Mucosa of descending colon (tissue), 3 donors: ENCODE measurements around the gene ZDHHC9. TPM values are rescaled to one million over a fixed set of nuclear protein-coding genes. Genes with fewer than 3 reads are reported as not detected.

Experiments used
- ATAC-seq: fragments of 200-7000 bp; cut with Tn5 transposase; one replicate; pipeline ENCODE4 v1.9.1; 2020; ENCODE audit warnings: mild to moderate bottlenecking, moderate library complexity
- DNase-seq, 3 donors: peaks; one replicate each; pipeline ENCODE4 v3.0.0-alpha.2; 2020
- H3K36me3 ChIP-seq: fragments of 200-600 bp; one replicate; pipeline ENCODE4 v1.8.0; 2021; ENCODE audit warnings: low read depth, mild to moderate bottlenecking
- H3K4me1 ChIP-seq: fragments of 200-600 bp; one replicate; pipeline ENCODE4 v1.8.0; 2021; ENCODE audit warnings: low read depth, mild to moderate bottlenecking
- H3K4me3 ChIP-seq: fragments of 200-600 bp; one replicate; pipeline ENCODE4 v1.8.0; 2021; ENCODE audit warnings: mild to moderate bottlenecking
- H3K9me3 ChIP-seq: fragments of 200-600 bp; one replicate; pipeline ENCODE4 v1.8.0; 2021; ENCODE audit warnings: mild to moderate bottlenecking
- intact Hi-C, 2 donors: fragments of 100-400 bp; cut with DNase I in 1 of 2; cut with micrococcal nuclease in 1 of 2; formaldehyde crosslinking; loops; one replicate each; pipeline versions ENCODE4 v1.11.0 to v1.11.1; 2022; cut with DNase I, micrococcal nuclease
- total RNA-seq, 3 donors: library from RNA; stranded (reverse); fragmentation: NEBNext Ultra II Directional in 2 of 3; extraction: Animal tissue kit (Norgen Biotek cat#: 25700) in 2 of 3; gene quantifications; one replicate each; pipeline versions ENCODE4 v1.2.1 to v1.2.4, GENCODE V29; 2021 to 2023
- TF ChIP-seq, protein P1 (sequence below): fragments of 200-600 bp; IDR thresholded peaks from one replicate; pipeline ENCODE4 v1.8.0; 2022; ENCODE audit warnings: antibody characterized with exemption, mild to moderate bottlenecking
- donor health status: DM: no; HTN: no; CAD: no; lungs with moderate emphysema.
- donor health status: DM: no; HTN: no; CAD: no.
- donor health status: DM: no; HTN: yes; CAD: no.

ZDHHC9 gene
- total RNA-seq, 3 donors from 2014 or later = 23.1 to 41.2 (median 33.6) TPM

DNA sequence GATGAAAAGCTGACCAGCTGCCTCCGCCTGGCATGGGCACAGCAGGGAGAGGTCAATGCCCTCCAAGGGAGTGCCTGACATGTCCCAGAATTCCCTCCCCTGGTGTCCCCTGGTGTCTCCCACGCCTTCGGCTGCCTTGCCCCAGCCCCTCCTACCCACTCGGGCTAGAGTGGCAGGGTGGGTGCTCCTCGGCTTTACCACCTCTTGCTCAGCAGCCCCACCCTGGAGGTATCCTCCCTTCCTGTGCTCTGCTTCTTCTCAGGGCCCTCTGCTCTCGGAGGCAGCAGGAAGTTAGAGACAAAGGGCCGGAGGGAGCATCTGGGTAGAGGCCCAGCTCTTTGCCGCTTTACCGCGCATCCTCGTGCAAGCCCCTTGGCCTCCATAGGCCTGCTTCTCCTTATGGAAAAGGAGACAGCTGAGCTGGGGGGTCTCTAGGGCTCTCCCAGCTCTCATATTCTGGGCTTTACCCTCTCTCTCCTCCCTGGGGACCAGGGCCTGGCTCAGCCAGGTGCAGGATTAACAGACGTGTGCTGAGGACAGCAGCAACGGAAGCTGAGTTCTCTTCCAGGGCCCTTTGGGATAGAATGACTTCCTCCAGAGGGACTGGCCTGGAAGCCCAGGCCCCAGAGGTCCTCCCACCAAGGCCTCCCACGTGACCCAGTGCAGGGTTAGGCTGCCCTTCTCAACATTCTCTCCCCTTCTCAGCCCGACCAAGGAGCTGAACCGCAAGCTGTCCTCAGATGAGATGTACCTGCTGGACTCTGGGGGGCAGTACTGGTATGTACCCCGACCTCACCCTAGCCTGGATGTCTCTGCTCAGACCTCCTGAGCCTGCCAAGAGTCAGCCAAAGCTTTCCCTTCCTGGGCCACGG is 87.7 kb downstream of the ZDHHC9 start:
- Histone ChIP-seq H3K4me3 (no peak overlapping the region), H3K36me3 (no peaks in the 10 kb centered on the region), H3K9me3 (no peaks in the 10 kb centered on the region), H3K4me1 (no peaks in the 10 kb centered on the region)
- peak; percentile 47 for ATAC-seq
- TF ChIP-seq, protein P1, sequence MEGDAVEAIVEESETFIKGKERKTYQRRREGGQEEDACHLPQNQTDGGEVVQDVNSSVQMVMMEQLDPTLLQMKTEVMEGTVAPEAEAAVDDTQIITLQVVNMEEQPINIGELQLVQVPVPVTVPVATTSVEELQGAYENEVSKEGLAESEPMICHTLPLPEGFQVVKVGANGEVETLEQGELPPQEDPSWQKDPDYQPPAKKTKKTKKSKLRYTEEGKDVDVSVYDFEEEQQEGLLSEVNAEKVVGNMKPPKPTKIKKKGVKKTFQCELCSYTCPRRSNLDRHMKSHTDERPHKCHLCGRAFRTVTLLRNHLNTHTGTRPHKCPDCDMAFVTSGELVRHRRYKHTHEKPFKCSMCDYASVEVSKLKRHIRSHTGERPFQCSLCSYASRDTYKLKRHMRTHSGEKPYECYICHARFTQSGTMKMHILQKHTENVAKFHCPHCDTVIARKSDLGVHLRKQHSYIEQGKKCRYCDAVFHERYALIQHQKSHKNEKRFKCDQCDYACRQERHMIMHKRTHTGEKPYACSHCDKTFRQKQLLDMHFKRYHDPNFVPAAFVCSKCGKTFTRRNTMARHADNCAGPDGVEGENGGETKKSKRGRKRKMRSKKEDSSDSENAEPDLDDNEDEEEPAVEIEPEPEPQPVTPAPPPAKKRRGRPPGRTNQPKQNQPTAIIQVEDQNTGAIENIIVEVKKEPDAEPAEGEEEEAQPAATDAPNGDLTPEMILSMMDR = no peak
- intact Hi-C loops = no loop called here
- DNase-seq = no peak

DNA sequence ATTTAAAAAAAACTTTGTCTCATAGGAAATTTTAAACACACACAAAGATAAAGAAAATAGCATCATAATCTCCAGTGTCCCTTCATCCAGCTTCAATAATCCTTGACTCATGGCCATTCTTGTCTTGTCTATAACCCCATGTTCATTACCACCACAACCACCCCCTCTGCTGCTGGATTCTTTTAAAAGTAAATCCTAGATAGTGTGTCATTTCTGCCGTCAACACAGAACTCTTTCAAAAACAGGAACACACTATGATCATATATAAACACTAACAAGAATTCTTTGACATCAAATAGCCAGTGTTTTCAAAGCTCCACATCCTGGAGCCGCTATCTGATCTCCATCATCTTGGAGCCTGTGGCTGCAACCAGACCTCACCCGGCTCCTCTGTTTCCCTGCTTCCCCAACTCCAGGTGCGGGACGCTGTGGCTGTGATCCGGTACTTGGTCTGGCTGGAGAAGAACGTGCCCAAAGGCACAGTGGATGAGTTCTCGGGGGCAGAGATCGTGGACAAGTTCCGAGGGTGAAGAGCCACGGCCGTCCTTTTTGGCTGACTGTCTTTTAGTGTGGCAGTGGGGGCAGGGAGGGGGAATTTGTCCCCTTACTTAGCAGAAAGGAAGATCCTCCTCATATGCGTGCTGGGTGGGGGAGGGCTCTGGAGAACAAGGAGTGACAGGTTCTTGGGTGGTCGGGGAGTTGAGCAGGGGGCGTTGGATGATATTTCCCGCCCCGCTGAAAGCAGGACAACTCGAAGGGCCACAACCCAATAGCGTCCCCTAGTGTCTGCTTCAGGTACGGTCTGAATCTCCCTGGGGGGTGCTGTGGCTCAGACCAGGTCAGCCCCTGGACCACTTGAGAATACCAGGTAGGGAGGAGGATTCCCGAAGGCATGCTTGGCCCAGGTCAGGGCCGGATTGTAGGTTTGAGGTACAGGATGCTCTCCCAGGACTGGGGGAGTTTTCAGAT is 89.3 kb downstream of the ZDHHC9 start:
- Histone ChIP-seq H3K4me3 (no peak overlapping the region), H3K36me3 (no peaks in the 10 kb centered on the region), H3K4me1 (no peaks in the 10 kb centered on the region), H3K9me3 (no peaks in the 10 kb centered on the region)
- DNase-seq (no peak), ATAC-seq (no peak)
- intact Hi-C loops = no loop called here
- TF ChIP-seq, protein P1 = no peak

Other genes with a start within 250 kb of the ZDHHC9 start
- under 1 TPM; 0.29 to 0.43 (median 0.41) TPM for gene APLN, start 188.9 kb downstream of the ZDHHC9 start, total RNA-seq
- 10 to 100 TPM in 2 of 3 donors, 1 to 10 TPM in 1; 4.9 to 14.5 (median 11.3) TPM for gene XPNPEP2, start 104.9 kb downstream of the ZDHHC9 start, total RNA-seq
- gene SASH3, start 63.9 kb downstream of the ZDHHC9 start, total RNA-seq = 10 to 100 TPM in 1 of 3 donors, 1 to 10 TPM in 2; 6.1 to 10.1 (median 7.2) TPM
- 10 to 100 TPM; 10.1 to 16.4 (median 12.8) TPM for gene UTP14A, start 62.3 kb upstream of the ZDHHC9 start, total RNA-seq
- gene BCORL1, start 138.7 kb upstream of the ZDHHC9 start, total RNA-seq = 10 to 100 TPM in 2 of 3 donors, 1 to 10 TPM in 1; 7.3 to 24.2 (median 10.0) TPM